Calu3 (cell line): ENCODE measurements around the gene TP63. TPM values are rescaled to one million over a fixed set of nuclear protein-coding genes. Genes with fewer than 3 reads are reported as not detected.

ENCODE experiments used
- BruUV-seq: library from RNA; stranded (reverse); fragments of 400-500 nt; replicated peaks from 2 replicates; lab custom pipeline; 2021; lab: Mats Ljungman, UMichigan
- CTCF ChIA-PET: fragments of 300-600 bp; sonication (Branson Sonifier 250); formaldehyde crosslinking; loops from one replicate; lab custom pipeline; 2022; ENCODE audit warnings: antibody characterized with exemption; lab: Charles Lee
- DNase-seq: peaks from one replicate; pipeline ENCODE4 v3.0.0; 2022
- H3K27ac Mint-ChIP-seq: one replicate; pipeline ENCODE4 v1.8.0; 2022; ENCODE audit warnings: mixed read lengths; ENCODE audit not compliant: unreplicated experiment
- H3K27me3 Mint-ChIP-seq: one replicate; pipeline ENCODE4 v1.8.0; 2022; ENCODE audit warnings: mixed read lengths; ENCODE audit not compliant: unreplicated experiment
- H3K36me3 Mint-ChIP-seq: one replicate; pipeline ENCODE4 v1.8.0; 2022; ENCODE audit warnings: mild to moderate bottlenecking, moderate library complexity, mixed read lengths; ENCODE audit not compliant: insufficient read depth, unreplicated experiment
- H3K4me1 Mint-ChIP-seq: one replicate; pipeline ENCODE4 v1.8.0; 2022; ENCODE audit warnings: mild to moderate bottlenecking, low read depth, mixed read lengths; ENCODE audit not compliant: unreplicated experiment
- H3K4me3 Mint-ChIP-seq: one replicate; pipeline ENCODE4 v1.8.0; 2022; ENCODE audit warnings: mild to moderate bottlenecking, low read depth, moderate library complexity, mixed read lengths; ENCODE audit not compliant: unreplicated experiment
- H3K9me3 Mint-ChIP-seq: one replicate; pipeline ENCODE4 v1.8.0; 2022; ENCODE audit warnings: low read depth, mixed read lengths; ENCODE audit not compliant: unreplicated experiment
- CTCF ChIP-seq: fragments of 200-600 bp; IDR thresholded peaks from one replicate; pipeline ENCODE4 v1.8.0; 2022; ENCODE audit warnings: antibody characterized with exemption; ENCODE audit not compliant: unreplicated experiment
- intact Hi-C: fragments of 100-400 bp; cut with micrococcal nuclease; formaldehyde crosslinking; loops from one replicate; pipeline ENCODE4 v1.10.0; 2022; ENCODE audit not compliant: unreplicated experiment
- total RNA-seq: library from RNA; stranded (reverse); gene quantifications from 2 replicates; pipeline ENCODE4 v1.2.3, GENCODE V29; 2022

The TP63 gene
- total RNA-seq, 1 experiment from 2014 or later, result not detected

- Mint-ChIP-seq H3K27ac (peak overlapping the region; percentile 0), H3K9me3 (no peaks in the 10 kb centered on the region), H3K4me1 (peaks cover 42% of the 10 kb centered on the region), H3K27me3 (no peaks in the 10 kb centered on the region), H3K4me3 (no peak overlapping the region), H3K36me3 (peaks cover 5% of the 10 kb centered on the region)
- BruUV-seq, result no TSS peak
- no peak for DNase-seq
- CTCF ChIA-PET, result no interaction called here
- no peak for TF ChIP-seq CTCF
- intact Hi-C loops, result loop anchor here (5.0 kb wide), 1 partner anchor 122 kb away; no protein-coding TSS in a partner anchor
Observed at GRCh38 chr3:189820365-189820720, 189.2 kb downstream of the TP63 start.

- H3K27ac Mint-ChIP-seq, result no peak overlapping the region
- no peak for TF ChIP-seq CTCF
- H3K9me3 Mint-ChIP-seq, result no peaks in the 10 kb centered on the region
- H3K36me3 Mint-ChIP-seq, result peaks cover 5% of the 10 kb centered on the region
- intact Hi-C loops, result loop anchor here (5.0 kb wide), 1 partner anchor 121 kb away; no protein-coding TSS in a partner anchor
- H3K4me1 Mint-ChIP-seq, result peaks cover 42% of the 10 kb centered on the region
- no peak for DNase-seq
- CTCF ChIA-PET, result no interaction called here
- no peak overlapping the region for H3K4me3 Mint-ChIP-seq
- BruUV-seq, result no TSS peak
- no peaks in the 10 kb centered on the region for H3K27me3 Mint-ChIP-seq
Observed at GRCh38 chr3:189821262-189821661, 190.1 kb downstream of the TP63 start.

GRCh38 chr3:189822726-189823125, 191.5 kb downstream of the TP63 start:
- no peak for DNase-seq
- Mint-ChIP-seq H3K36me3 (peaks cover 5% of the 10 kb centered on the region), H3K4me3 (no peak overlapping the region), H3K4me1 (peaks cover 50% of the 10 kb centered on the region), H3K9me3 (no peaks in the 10 kb centered on the region), H3K27ac (no peak overlapping the region), H3K27me3 (no peaks in the 10 kb centered on the region)
- CTCF ChIA-PET, result no interaction called here
- BruUV-seq, result no TSS peak
- intact Hi-C loops, result loop anchor here (5.0 kb wide), 1 partner anchor 120 kb away; no protein-coding TSS in a partner anchor
- TF ChIP-seq CTCF, result no peak

GRCh38 chr3:189824629-189825312, 193.6 kb downstream of the TP63 start:
- intact Hi-C loops, result loop anchor here (5.0 kb wide), 1 partner anchor 118 kb away; no protein-coding TSS in a partner anchor
- no peaks in the 10 kb centered on the region for H3K9me3 Mint-ChIP-seq
- peak overlapping the region; percentile 25 for H3K27ac Mint-ChIP-seq
- peaks cover 53% of the 10 kb centered on the region for H3K4me1 Mint-ChIP-seq
- peaks cover 3% of the 10 kb centered on the region for H3K36me3 Mint-ChIP-seq
- BruUV-seq, result no TSS peak
- DNase-seq, result peak; percentile 44
- no peaks in the 10 kb centered on the region for H3K27me3 Mint-ChIP-seq
- no peak overlapping the region for H3K4me3 Mint-ChIP-seq
- no peak for TF ChIP-seq CTCF
- CTCF ChIA-PET, result interaction anchor here (0.6 to 1.5 kb wide), 10 partner anchors 8 to 137 kb away, joined by 3 to 5 read pairs (median 3); no protein-coding TSS in a partner anchor
